ENCODE measurements around the gene SORBS1. TPM values are rescaled to one million over a fixed set of nuclear protein-coding genes. Genes with fewer than 3 reads are reported as not detected.

Gene SORBS1
- total RNA-seq, 1 donor from 2014 or later: 30.7 TPM

GRCh38 chr10:95493862-95494261 is 67.3 kb downstream of the SORBS1 start:
- peak overlapping the region; percentile 56 for H3K27ac Mint-ChIP-seq
- DNase-seq (ENCODE audit: low spot score, unreplicated experiment): no peak
- peaks cover 11% of the 10 kb centered on the region for H3K4me1 Mint-ChIP-seq (ENCODE audit: low read depth)
- H3K27me3 Mint-ChIP-seq: peaks cover 13% of the 10 kb centered on the region
- no peak for TF ChIP-seq CTCF (IDR thresholded peaks at IDR 0.05; ENCODE audit: unreplicated experiment)
- H3K9me3 Mint-ChIP-seq (ENCODE audit: low read depth): peaks cover 3% of the 10 kb centered on the region
- no peak overlapping the region for H3K4me3 Mint-ChIP-seq (ENCODE audit: low read depth)
- H3K36me3 Mint-ChIP-seq (ENCODE audit: insufficient read depth): peaks cover 10% of the 10 kb centered on the region

- no peak overlapping the region for H3K27ac Mint-ChIP-seq
- peaks cover 12% of the 10 kb centered on the region for H3K36me3 Mint-ChIP-seq (ENCODE audit: insufficient read depth)
- H3K4me1 Mint-ChIP-seq (ENCODE audit: low read depth): peaks cover 12% of the 10 kb centered on the region
- TF ChIP-seq CTCF (IDR thresholded peaks at IDR 0.05; ENCODE audit: unreplicated experiment): no peak
- no peak overlapping the region for H3K4me3 Mint-ChIP-seq (ENCODE audit: low read depth)
- no peak for DNase-seq (ENCODE audit: low spot score, unreplicated experiment)
- no peaks in the 10 kb centered on the region for H3K9me3 Mint-ChIP-seq (ENCODE audit: low read depth)
- peaks cover 19% of the 10 kb centered on the region for H3K27me3 Mint-ChIP-seq
Observed at GRCh38 chr10:95487994-95488393, 73.2 kb downstream of the SORBS1 start.

- no peak overlapping the region for H3K4me3 Mint-ChIP-seq (ENCODE audit: low read depth)
- H3K36me3 Mint-ChIP-seq (ENCODE audit: insufficient read depth): peaks cover 13% of the 10 kb centered on the region
- H3K4me1 Mint-ChIP-seq (ENCODE audit: low read depth): peaks cover 22% of the 10 kb centered on the region
- H3K27me3 Mint-ChIP-seq: peaks cover 19% of the 10 kb centered on the region
- peaks cover 3% of the 10 kb centered on the region for H3K9me3 Mint-ChIP-seq (ENCODE audit: low read depth)
- DNase-seq (ENCODE audit: low spot score, unreplicated experiment): no peak
- TF ChIP-seq CTCF (IDR thresholded peaks at IDR 0.05; ENCODE audit: unreplicated experiment): no peak
- no peak overlapping the region for H3K27ac Mint-ChIP-seq
Observed at GRCh38 chr10:95485056-95485844, 75.9 kb downstream of the SORBS1 start.

GRCh38 chr10:95482501-95483233 is 78.5 kb downstream of the SORBS1 start:
- H3K4me3 Mint-ChIP-seq (ENCODE audit: low read depth): no peak overlapping the region
- no peak for DNase-seq (ENCODE audit: low spot score, unreplicated experiment)
- H3K4me1 Mint-ChIP-seq (ENCODE audit: low read depth): peaks cover 34% of the 10 kb centered on the region
- H3K36me3 Mint-ChIP-seq (ENCODE audit: insufficient read depth): peaks cover 4% of the 10 kb centered on the region
- H3K27ac Mint-ChIP-seq: peak overlapping the region; percentile 33
- peaks cover 5% of the 10 kb centered on the region for H3K27me3 Mint-ChIP-seq
- TF ChIP-seq CTCF (IDR thresholded peaks at IDR 0.05; ENCODE audit: unreplicated experiment): no peak
- peaks cover 3% of the 10 kb centered on the region for H3K9me3 Mint-ChIP-seq (ENCODE audit: low read depth)

GRCh38 chr10:95480901-95481491 is 80.2 kb downstream of the SORBS1 start:
- TF ChIP-seq CTCF (IDR thresholded peaks at IDR 0.05; ENCODE audit: unreplicated experiment): no peak
- Mint-ChIP-seq H3K4me3 (ENCODE audit: low read depth) (peak overlapping the region; percentile 55), H3K27ac (peak overlapping the region; percentile 85), H3K9me3 (ENCODE audit: low read depth) (peaks cover 3% of the 10 kb centered on the region), H3K36me3 (ENCODE audit: insufficient read depth) (peaks cover 4% of the 10 kb centered on the region), H3K27me3 (peaks cover 2% of the 10 kb centered on the region), H3K4me1 (ENCODE audit: low read depth) (peaks cover 48% of the 10 kb centered on the region)
- no peak for DNase-seq (ENCODE audit: low spot score, unreplicated experiment)

Data from progenitor cell of endocrine pancreas (in vitro differentiated cells).